GM12891 (cell line): ENCODE results near the gene SIRPA.

Source experiments
- POLR2A ChIP-seq: IDR thresholded peaks from 2 replicates; pipeline ENCODE4 v1.6.1; 2011; ENCODE audit warnings: low read depth, low read length, control low read depth
- POLR2AphosphoS5 ChIP-seq: IDR thresholded peaks from 2 replicates; pipeline ENCODE4 v1.6.1; 2011; ENCODE audit warnings: low read depth, low read length, control low read depth
- SPI1 ChIP-seq: IDR thresholded peaks from 2 replicates; pipeline ENCODE4 v1.6.1; 2011; ENCODE audit warnings: low read depth, low read length, control low read depth
- TAF1 ChIP-seq: IDR thresholded peaks from 2 replicates; pipeline ENCODE4 v1.6.1; 2011; ENCODE audit warnings: low read depth, low read length, control low read depth

DNA sequence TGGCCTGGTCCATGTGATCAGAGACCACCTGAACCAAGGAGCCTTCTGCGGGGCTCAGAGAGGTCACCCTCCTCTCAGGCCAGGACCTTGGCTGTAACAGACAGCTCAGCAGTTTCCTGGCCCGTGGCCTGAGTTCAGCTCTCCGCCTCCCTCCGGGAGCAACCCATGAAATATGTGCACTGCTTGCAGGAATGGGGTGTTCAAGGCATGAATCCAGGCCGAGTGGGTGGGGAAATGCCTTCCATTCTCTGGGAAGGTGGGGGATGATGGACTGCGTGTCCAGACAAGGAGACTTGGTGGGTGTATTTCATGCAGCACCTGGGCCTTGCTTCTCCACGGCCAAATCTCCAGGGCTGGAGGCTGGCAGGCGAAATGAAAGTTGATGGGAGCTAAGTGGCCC, 46.0 kb downstream of the SIRPA start:
- no peak for TF ChIP-seq POLR2AphosphoS5
- TF ChIP-seq POLR2A: no peak
- TF ChIP-seq TAF1: no peak
- TF ChIP-seq SPI1: no peak
